ENCODE results near the gene POSTN.

The POSTN gene

DNA sequence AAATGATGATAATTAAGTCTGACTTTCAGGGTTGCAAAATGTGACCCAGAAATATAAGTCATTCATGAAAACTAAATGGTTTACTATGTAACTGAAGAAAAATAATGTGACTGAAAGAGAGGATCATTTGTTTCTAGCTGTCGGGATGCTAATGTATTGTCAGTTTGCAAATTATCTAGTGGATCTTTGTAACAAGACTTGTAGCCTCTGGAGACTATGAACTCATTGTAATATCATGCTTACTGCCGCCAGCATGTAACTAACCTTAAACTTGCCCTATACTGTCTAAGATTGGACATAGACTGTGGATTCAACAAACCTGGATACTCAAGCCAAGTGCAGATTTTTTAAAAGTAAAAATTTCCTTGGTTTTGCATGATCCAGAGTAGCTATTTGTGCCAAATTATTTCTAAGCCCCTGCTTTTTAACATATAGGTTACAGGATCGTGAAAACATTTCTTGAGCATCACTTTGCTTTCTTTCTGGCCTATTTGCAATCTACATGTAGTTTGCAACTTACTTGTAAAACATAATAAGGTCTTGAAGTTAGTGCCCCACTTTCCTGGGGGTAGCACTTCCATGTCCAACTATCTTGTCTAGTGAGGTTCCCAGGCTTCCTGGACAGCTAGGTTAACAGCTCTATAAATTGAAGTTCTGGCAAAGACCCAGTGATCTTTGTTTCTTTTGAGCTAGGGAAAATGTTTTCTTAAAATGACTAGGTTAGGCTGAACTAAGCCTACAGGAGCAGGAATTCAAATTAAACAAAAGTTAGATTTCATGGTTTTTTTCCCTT is 3.3 kb upstream of the POSTN start:
- Histone ChIP-seq H3K9me3 (ENCODE audit: insufficient read depth, low read length) (no peaks in the 10 kb centered on the region), H3K79me2 (ENCODE audit: insufficient read depth, low read length) (no peaks in the 10 kb centered on the region), H3F3A (ENCODE audit: insufficient read depth) (no peaks in the 10 kb centered on the region), H3K27ac (ENCODE audit: low read depth, low read length) (no peak overlapping the region), H3K9ac (ENCODE audit: low read length) (no peak overlapping the region), H3K36me3 (ENCODE audit: low read length) (no peaks in the 10 kb centered on the region), H3K27me3 (ENCODE audit: low read length) (no peaks in the 10 kb centered on the region), H3K4me2 (ENCODE audit: low read depth, low read length, poor library complexity, severe bottlenecking) (no peak overlapping the region), H3K9me2 (replicated peaks; ENCODE audit: insufficient read depth, low read length) (no peaks in the 10 kb centered on the region), H2AFZ (ENCODE audit: low read depth, low read length, severe bottlenecking) (no peak overlapping the region), H3K4me3 (ENCODE audit: insufficient read depth, low read length, poor library complexity, severe bottlenecking) (no peak overlapping the region), H4K20me1 (ENCODE audit: low read depth, low read length) (no peaks in the 10 kb centered on the region)
- TF ChIP-seq, protein P1, sequence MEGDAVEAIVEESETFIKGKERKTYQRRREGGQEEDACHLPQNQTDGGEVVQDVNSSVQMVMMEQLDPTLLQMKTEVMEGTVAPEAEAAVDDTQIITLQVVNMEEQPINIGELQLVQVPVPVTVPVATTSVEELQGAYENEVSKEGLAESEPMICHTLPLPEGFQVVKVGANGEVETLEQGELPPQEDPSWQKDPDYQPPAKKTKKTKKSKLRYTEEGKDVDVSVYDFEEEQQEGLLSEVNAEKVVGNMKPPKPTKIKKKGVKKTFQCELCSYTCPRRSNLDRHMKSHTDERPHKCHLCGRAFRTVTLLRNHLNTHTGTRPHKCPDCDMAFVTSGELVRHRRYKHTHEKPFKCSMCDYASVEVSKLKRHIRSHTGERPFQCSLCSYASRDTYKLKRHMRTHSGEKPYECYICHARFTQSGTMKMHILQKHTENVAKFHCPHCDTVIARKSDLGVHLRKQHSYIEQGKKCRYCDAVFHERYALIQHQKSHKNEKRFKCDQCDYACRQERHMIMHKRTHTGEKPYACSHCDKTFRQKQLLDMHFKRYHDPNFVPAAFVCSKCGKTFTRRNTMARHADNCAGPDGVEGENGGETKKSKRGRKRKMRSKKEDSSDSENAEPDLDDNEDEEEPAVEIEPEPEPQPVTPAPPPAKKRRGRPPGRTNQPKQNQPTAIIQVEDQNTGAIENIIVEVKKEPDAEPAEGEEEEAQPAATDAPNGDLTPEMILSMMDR (IDR thresholded peaks at IDR 0.05; ENCODE audit: insufficient read depth, low read length, poor library complexity, severe bottlenecking): no peak

DNA sequence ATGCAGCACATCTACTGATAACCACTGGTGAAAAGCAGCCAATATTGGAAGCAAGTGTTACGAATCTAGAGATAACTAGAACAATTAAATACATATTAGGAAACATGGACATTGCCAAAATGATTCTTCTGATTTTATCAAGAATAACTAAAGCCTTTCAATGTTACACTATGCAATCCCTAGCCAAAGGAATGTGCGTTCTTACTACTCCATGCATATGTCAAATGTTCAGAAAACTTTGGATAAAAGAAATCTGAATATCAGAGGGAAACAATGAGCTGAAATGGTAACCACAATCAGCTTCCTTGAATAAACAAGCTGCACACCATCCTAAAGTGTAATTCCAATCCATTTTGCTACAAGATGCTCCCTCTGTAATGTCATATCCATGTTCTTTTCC is 951 bp upstream of the POSTN start:
- Histone ChIP-seq H4K20me1 (ENCODE audit: low read depth, low read length) (no peaks in the 10 kb centered on the region), H3K4me2 (ENCODE audit: low read depth, low read length, poor library complexity, severe bottlenecking) (no peak overlapping the region), H3K36me3 (ENCODE audit: low read length) (no peaks in the 10 kb centered on the region), H3K27me3 (ENCODE audit: low read length) (no peaks in the 10 kb centered on the region), H3K79me2 (ENCODE audit: insufficient read depth, low read length) (no peaks in the 10 kb centered on the region), H3K27ac (ENCODE audit: low read depth, low read length) (no peak overlapping the region), H3K9ac (ENCODE audit: low read length) (no peak overlapping the region), H3F3A (ENCODE audit: insufficient read depth) (no peaks in the 10 kb centered on the region), H3K9me2 (replicated peaks; ENCODE audit: insufficient read depth, low read length) (no peaks in the 10 kb centered on the region), H3K9me3 (ENCODE audit: insufficient read depth, low read length) (no peaks in the 10 kb centered on the region), H2AFZ (ENCODE audit: low read depth, low read length, severe bottlenecking) (no peak overlapping the region), H3K4me3 (ENCODE audit: insufficient read depth, low read length, poor library complexity, severe bottlenecking) (no peak overlapping the region)
- TF ChIP-seq, protein P1 (IDR thresholded peaks at IDR 0.05; ENCODE audit: insufficient read depth, low read length, poor library complexity, severe bottlenecking): no peak
- no peak for TF ChIP-seq EZH2phosphoT487 (conservative IDR thresholded peaks at IDR 0.05; ENCODE audit: low read length)

DNA sequence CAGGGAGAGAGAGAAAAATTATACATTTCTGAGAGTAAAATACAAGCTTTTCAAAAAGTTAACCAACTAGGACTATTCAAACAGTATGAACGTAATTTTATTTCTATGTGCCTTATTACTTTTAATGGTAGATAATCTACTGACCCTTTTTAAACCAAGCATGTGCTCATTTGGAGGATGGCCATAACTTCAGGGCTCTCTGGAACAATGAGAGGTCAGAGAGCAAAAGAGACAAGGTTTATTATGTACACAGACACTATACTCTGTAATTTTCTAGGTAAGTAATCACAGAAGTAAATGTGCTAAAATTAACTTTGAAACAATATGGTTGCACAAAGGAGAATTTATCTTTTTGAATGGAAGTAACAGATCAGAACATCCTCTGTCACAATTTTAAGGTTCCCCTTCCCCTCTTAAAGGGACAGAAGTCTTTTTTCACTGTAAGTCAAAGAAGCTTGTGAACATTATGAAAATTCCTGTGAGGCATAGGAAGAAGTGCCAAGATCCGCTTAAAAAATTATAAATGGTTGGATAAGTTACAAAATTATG is 1.0 kb downstream of the POSTN start:
- no peak for TF ChIP-seq EZH2phosphoT487 (conservative IDR thresholded peaks at IDR 0.05; ENCODE audit: low read length)
- TF ChIP-seq, protein P1 (IDR thresholded peaks at IDR 0.05; ENCODE audit: insufficient read depth, low read length, poor library complexity, severe bottlenecking): no peak
- no peak overlapping the region for H3K27ac ChIP-seq (ENCODE audit: low read depth, low read length)
- H4K20me1 ChIP-seq (ENCODE audit: low read depth, low read length): no peaks in the 10 kb centered on the region
- H3K27me3 ChIP-seq (ENCODE audit: low read length): no peaks in the 10 kb centered on the region
- H2AFZ ChIP-seq (ENCODE audit: low read depth, low read length, severe bottlenecking): no peak overlapping the region
- H3F3A ChIP-seq (ENCODE audit: insufficient read depth): no peaks in the 10 kb centered on the region
- no peaks in the 10 kb centered on the region for H3K79me2 ChIP-seq (ENCODE audit: insufficient read depth, low read length)
- no peak overlapping the region for H3K9ac ChIP-seq (ENCODE audit: low read length)
- H3K4me2 ChIP-seq (ENCODE audit: low read depth, low read length, poor library complexity, severe bottlenecking): no peak overlapping the region
- no peaks in the 10 kb centered on the region for H3K36me3 ChIP-seq (ENCODE audit: low read length)
- no peak overlapping the region for H3K4me3 ChIP-seq (ENCODE audit: insufficient read depth, low read length, poor library complexity, severe bottlenecking)
- H3K9me2 ChIP-seq (replicated peaks; ENCODE audit: insufficient read depth, low read length): no peaks in the 10 kb centered on the region
- H3K9me3 ChIP-seq (ENCODE audit: insufficient read depth, low read length): no peaks in the 10 kb centered on the region
